ENCODE data around the gene KRT77.

The KRT77 gene

DNA sequence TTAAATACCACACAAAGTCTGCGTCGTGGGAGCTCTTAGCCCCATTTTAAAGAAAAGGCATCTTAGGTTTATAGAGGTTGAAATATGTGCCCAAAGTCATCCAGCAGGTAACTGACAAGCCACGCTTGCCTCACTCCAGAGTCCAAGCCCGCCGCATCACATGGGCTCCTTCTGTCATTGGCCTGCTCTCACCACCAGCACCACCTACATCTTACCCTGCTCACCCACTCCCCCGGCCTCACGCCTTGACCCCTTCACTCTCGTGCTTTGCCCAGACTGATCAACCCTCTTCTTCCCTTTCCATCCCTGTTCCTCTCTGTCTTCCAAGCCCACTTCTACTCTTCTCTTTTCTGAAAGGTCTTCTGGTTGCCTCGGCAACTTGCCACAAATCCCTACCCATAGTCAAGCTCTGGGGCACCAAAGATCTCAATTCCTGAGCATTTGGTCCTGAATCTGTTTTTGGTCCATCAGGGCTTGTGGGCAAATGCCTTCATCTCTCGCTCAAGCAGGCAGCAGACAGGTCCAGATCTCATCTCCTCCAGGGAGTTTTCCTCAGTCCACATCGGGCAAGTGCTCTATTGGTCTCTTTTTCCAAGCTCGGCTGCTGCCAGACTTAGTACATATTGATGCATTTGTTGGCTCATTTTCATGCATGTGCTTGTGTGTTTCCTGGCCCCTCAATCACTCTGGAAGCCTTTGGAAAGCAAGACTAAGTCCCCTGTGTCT lies 19.6 kb downstream of the KRT77 start:
- Histone ChIP-seq H3K27me3 (ENCODE audit: control insufficient read depth, insufficient read depth, low read length) (no peaks in the 10 kb centered on the region), H3K27ac (ENCODE audit: low read length) (no peak overlapping the region), H3K9me3 (ENCODE audit: control insufficient read depth, low read depth, low read length) (no peaks in the 10 kb centered on the region), H3K9ac (ENCODE audit: low read length) (no peak overlapping the region), H3K4me1 (ENCODE audit: control insufficient read depth, low read depth, low read length) (no peaks in the 10 kb centered on the region), H3K4me3 (ENCODE audit: low read length) (no peak overlapping the region), H3K36me3 (ENCODE audit: control insufficient read depth, low read depth, low read length) (no peaks in the 10 kb centered on the region)

DNA sequence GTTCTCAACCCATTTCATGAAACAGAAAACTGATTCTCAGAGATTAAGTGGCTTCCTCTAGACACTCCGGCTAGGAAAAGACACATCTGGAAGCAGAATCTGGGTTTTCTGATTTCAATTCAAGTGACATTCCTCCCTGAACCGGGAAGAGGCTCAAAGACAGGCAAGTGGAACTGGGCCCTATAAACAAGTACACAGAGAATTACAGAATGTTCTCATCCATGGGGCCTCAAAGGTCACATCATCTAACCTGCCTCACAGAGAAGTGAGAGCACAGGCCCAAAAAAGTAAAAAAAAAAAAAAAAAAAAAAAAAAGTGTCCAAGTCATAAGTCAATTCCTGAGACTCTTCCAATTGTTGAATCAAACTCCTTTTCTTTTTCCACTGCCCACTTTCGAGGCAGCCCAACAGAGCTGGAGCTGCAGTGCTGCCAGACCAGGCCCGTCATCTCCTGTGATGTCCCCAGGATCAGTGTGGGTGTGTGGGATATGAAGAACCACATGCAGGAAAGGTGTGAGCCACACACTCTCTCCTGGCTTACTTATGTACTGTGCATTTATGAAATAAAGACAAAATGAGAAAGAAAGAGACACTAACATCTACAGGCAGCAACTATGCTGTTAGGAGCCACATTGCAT lies 20.3 kb downstream of the KRT77 start:
- Histone ChIP-seq H3K9me3 (ENCODE audit: control insufficient read depth, low read depth, low read length) (no peaks in the 10 kb centered on the region), H3K27me3 (ENCODE audit: control insufficient read depth, insufficient read depth, low read length) (no peaks in the 10 kb centered on the region), H3K4me3 (ENCODE audit: low read length) (no peak overlapping the region), H3K9ac (ENCODE audit: low read length) (no peak overlapping the region), H3K36me3 (ENCODE audit: control insufficient read depth, low read depth, low read length) (no peaks in the 10 kb centered on the region), H3K27ac (ENCODE audit: low read length) (no peak overlapping the region), H3K4me1 (ENCODE audit: control insufficient read depth, low read depth, low read length) (no peaks in the 10 kb centered on the region)

DNA sequence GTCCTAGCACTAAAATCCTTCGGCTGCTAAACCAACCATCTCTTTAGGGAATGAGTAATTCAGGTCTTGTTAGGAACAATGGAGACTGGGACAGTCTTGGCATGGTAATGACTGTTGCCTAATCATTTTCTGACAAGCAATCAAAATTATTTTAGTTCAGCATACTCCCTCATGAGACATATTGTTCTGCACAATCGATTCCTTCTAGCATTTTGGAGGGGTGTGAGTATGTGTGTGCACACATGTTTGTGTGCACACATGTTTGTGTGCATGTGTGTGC lies 21.0 kb downstream of the KRT77 start:
- Histone ChIP-seq H3K36me3 (ENCODE audit: control insufficient read depth, low read depth, low read length) (no peaks in the 10 kb centered on the region), H3K9me3 (ENCODE audit: control insufficient read depth, low read depth, low read length) (no peaks in the 10 kb centered on the region), H3K4me3 (ENCODE audit: low read length) (no peak overlapping the region), H3K27me3 (ENCODE audit: control insufficient read depth, insufficient read depth, low read length) (no peaks in the 10 kb centered on the region), H3K4me1 (ENCODE audit: control insufficient read depth, low read depth, low read length) (no peaks in the 10 kb centered on the region), H3K27ac (ENCODE audit: low read length) (no peak overlapping the region), H3K9ac (ENCODE audit: low read length) (no peak overlapping the region)

DNA sequence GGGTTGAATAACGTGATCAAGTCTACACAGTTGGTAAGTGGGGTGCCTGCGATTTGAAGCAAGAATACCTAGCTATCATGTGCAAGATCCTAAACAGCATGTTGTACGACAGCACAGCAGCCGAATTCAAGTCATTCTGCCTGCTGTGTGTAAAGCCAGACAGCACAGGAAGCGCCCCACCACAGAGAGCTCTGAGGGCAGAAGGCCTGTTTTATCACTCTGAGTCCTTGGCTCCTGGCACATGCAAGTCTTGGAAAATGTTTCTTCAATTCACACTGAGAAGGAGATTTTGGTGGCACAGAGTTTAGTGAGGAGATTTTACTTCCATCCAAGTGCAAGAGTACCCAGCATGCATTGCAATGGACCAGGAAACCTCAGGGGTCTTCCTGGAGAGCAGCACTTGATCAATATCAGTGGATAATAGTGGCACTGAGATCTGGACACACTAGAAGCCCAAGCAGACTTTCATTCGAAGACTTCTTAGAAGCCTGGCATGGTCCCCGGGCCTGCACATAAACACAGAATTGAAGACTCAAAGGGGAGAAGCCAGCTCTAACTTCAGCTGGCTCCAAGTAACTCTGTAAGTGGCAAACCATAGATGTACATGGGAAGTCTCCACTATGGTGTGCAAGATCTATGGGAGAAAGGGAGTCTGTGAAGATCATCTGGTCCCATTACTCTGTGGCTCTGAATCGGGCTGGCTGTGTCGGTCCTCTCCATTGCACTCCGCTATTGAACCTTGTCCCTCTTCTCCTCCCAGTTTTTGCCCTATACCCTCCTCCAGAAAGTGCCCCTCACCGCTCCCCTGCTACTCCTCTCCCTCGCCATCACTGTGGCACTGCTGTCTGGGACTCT lies 21.6 kb downstream of the KRT77 start:
- no peaks in the 10 kb centered on the region for H3K9me3 ChIP-seq (ENCODE audit: control insufficient read depth, low read depth, low read length)
- H3K36me3 ChIP-seq (ENCODE audit: control insufficient read depth, low read depth, low read length): no peaks in the 10 kb centered on the region
- H3K27ac ChIP-seq (ENCODE audit: low read length): no peak overlapping the region
- no peaks in the 10 kb centered on the region for H3K4me1 ChIP-seq (ENCODE audit: control insufficient read depth, low read depth, low read length)
- H3K4me3 ChIP-seq (ENCODE audit: low read length): no peak overlapping the region
- H3K9ac ChIP-seq (ENCODE audit: low read length): no peak overlapping the region
- H3K27me3 ChIP-seq (ENCODE audit: control insufficient read depth, insufficient read depth, low read length): no peaks in the 10 kb centered on the region

DNA sequence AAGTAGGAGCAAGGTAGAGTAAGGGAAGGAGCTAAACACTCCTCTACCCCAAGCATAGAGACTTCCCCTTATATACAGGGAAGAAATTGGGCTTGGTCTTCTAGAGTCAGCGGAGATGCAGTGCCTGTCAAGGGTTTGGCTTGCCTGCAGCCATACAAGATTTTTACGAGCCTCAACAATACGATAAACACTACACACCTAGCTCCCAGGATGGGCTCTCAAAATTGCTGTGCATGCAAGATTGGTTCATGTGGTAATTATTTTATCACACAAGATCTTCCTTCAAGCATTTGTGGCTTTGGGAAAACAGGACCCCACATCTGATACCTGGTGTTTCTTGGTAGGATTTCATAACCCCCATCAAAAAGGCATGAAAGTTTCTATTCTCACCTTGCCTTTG lies 23.0 kb downstream of the KRT77 start, which contains the start of gene KRT1:
Gene KRT1, minus strand, starts transcription at position 45 of the 400 bp plus-strand sequence. CDS start 59 bp downstream, outside the sequence.
- Histone ChIP-seq H3K36me3 (ENCODE audit: control insufficient read depth, low read depth, low read length) (no peaks in the 10 kb centered on the region), H3K9ac (ENCODE audit: low read length) (no peak within 1 kb of the TSS)

DNA sequence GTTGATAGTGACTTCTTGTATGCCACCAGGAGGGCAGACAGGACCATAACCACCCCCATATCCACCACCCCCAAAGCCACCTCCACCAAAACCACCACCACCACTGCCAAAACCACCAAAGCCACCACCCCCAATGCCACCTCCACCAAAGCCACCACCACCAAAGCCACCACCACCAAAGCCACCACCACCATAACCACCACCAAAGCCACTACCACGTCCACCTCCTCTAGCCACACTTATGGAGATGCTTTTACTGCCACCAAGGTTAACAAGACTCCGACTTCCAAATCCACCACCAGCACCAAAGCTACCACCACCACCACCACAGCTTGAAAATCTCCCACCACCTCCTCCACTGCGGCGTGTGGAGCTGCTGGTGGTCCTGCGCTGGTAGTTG lies 23.4 kb downstream of the KRT77 start:
- no peaks in the 10 kb centered on the region for H3K27me3 ChIP-seq (ENCODE audit: control insufficient read depth, insufficient read depth, low read length)
- H3K4me3 ChIP-seq (ENCODE audit: low read length): no peak overlapping the region
- H3K36me3 ChIP-seq (ENCODE audit: control insufficient read depth, low read depth, low read length): no peaks in the 10 kb centered on the region
- no peaks in the 10 kb centered on the region for H3K9me3 ChIP-seq (ENCODE audit: control insufficient read depth, low read depth, low read length)
- H3K4me1 ChIP-seq (ENCODE audit: control insufficient read depth, low read depth, low read length): no peaks in the 10 kb centered on the region
- H3K27ac ChIP-seq (ENCODE audit: low read length): no peak overlapping the region
- H3K9ac ChIP-seq (ENCODE audit: low read length): no peak overlapping the region

More for the DNA sequence above, 23.0 kb downstream of the KRT77 start, which contains the start of gene KRT1:
- Histone ChIP-seq H3K4me3 (ENCODE audit: low read length) (no peak within 1 kb of the TSS), H3K4me1 (ENCODE audit: control insufficient read depth, low read depth, low read length) (no peaks in the 10 kb centered on the region), H3K27me3 (ENCODE audit: control insufficient read depth, insufficient read depth, low read length) (no peaks in the 10 kb centered on the region), H3K27ac (ENCODE audit: low read length) (no peak within 1 kb of the TSS), H3K9me3 (ENCODE audit: control insufficient read depth, low read depth, low read length) (no peaks in the 10 kb centered on the region)

DNA sequence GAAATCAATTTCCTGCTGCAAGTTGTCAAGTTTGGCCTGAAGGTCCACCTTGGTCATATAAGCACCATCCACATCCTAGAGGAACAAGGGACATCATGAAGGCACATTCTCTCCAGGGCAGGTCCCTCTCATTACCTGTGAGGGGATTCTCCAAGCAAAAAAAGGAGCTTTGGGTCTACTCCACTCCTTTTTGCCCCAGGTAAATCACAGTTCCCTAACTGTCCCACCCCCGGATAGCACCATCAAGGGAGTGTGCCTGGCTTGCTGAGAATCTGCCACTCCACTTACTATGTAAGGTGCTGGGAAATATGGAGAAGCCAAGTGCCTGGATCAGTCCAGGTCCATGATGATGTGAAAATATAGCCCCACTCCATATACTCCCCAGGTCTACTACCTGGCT lies 25.7 kb downstream of the KRT77 start:
- H3K27me3 ChIP-seq (ENCODE audit: control insufficient read depth, insufficient read depth, low read length): no peaks in the 10 kb centered on the region
- no peak overlapping the region for H3K4me3 ChIP-seq (ENCODE audit: low read length)

DNA sequence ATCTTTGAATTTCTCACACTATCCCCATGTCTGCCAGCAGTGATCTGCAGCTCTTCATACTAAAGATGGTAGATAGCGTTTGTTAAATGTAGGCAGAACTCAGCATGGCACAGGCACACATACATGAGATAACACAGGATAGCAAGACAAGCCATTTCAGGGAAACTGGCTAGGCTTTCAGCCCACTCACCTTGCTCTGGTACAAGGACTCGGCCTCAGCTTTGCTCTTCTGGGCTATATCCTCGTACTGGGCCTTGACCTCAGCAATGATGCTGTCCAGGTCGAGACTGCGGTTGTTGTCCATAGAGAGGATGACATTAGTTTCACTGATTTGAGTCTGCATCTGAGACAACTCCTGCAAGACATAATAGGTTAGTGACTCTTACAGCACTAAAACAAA lies 26.2 kb downstream of the KRT77 start:
- no peak overlapping the region for H3K27ac ChIP-seq (ENCODE audit: low read length)
- no peaks in the 10 kb centered on the region for H3K36me3 ChIP-seq (ENCODE audit: control insufficient read depth, low read depth, low read length)
- H3K9ac ChIP-seq (ENCODE audit: low read length): no peak overlapping the region
- H3K4me1 ChIP-seq (ENCODE audit: control insufficient read depth, low read depth, low read length): no peaks in the 10 kb centered on the region
- H3K4me3 ChIP-seq (ENCODE audit: low read length): no peak overlapping the region
- no peaks in the 10 kb centered on the region for H3K27me3 ChIP-seq (ENCODE audit: control insufficient read depth, insufficient read depth, low read length)
- H3K9me3 ChIP-seq (ENCODE audit: control insufficient read depth, low read depth, low read length): no peaks in the 10 kb centered on the region

More for the DNA sequence above, 25.7 kb downstream of the KRT77 start:
- H3K9ac ChIP-seq (ENCODE audit: low read length): no peak overlapping the region
- no peaks in the 10 kb centered on the region for H3K36me3 ChIP-seq (ENCODE audit: control insufficient read depth, low read depth, low read length)
- H3K9me3 ChIP-seq (ENCODE audit: control insufficient read depth, low read depth, low read length): no peaks in the 10 kb centered on the region
- no peak overlapping the region for H3K27ac ChIP-seq (ENCODE audit: low read length)
- no peaks in the 10 kb centered on the region for H3K4me1 ChIP-seq (ENCODE audit: control insufficient read depth, low read depth, low read length)

DNA sequence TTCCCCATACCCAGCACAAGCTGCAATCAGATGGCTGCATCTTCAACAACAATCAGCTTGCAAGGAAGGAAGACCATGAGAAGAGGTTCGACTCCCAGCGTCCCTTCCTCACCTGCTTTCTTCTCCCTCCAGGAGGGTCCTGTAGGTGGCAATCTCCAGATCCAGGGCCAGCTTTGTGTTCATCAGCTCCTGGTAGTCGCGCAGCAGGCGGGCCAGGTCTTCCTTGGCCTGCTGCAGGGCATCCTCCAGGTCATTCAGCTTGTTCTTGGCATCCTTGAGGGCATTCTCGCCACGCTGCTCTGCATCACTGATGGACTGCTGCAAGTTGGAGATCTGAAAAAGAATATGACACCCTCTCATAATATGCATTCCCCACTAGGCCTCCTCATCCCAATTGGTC lies 27.2 kb downstream of the KRT77 start:
- H3K9me3 ChIP-seq (ENCODE audit: control insufficient read depth, low read depth, low read length): no peaks in the 10 kb centered on the region
- H3K4me3 ChIP-seq (ENCODE audit: low read length): no peak overlapping the region
- H3K36me3 ChIP-seq (ENCODE audit: control insufficient read depth, low read depth, low read length): no peaks in the 10 kb centered on the region
- H3K4me1 ChIP-seq (ENCODE audit: control insufficient read depth, low read depth, low read length): no peaks in the 10 kb centered on the region
- H3K9ac ChIP-seq (ENCODE audit: low read length): no peak overlapping the region
- no peak overlapping the region for H3K27ac ChIP-seq (ENCODE audit: low read length)
- no peaks in the 10 kb centered on the region for H3K27me3 ChIP-seq (ENCODE audit: control insufficient read depth, insufficient read depth, low read length)

DNA sequence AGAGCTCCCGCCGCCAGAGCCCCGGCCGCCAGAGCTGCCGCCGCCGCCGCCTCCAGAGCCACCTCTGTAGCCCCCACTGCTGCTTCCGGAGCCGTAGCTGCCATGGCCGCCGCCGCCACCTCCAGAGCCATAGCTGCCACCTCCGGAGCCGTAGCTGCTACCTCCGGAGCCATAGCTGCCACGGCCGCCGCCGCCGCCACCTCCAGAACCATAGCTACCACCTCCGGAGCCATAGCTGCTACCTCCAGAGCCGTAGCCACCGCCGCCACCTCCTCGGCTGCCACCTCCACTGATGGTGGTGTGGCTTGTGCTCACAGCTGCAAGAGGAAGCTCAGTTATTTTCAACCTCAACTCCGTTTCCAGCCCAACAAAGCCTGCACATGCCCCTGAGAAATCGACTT lies 28.0 kb downstream of the KRT77 start:
- no peaks in the 10 kb centered on the region for H3K36me3 ChIP-seq (ENCODE audit: control insufficient read depth, low read depth, low read length)
- H3K27ac ChIP-seq (ENCODE audit: low read length): no peak overlapping the region
- H3K4me1 ChIP-seq (ENCODE audit: control insufficient read depth, low read depth, low read length): no peaks in the 10 kb centered on the region
- H3K27me3 ChIP-seq (ENCODE audit: control insufficient read depth, insufficient read depth, low read length): no peaks in the 10 kb centered on the region
- H3K4me3 ChIP-seq (ENCODE audit: low read length): no peak overlapping the region
- H3K9me3 ChIP-seq (ENCODE audit: control insufficient read depth, low read depth, low read length): no peaks in the 10 kb centered on the region
- H3K9ac ChIP-seq (ENCODE audit: low read length): no peak overlapping the region

DNA sequence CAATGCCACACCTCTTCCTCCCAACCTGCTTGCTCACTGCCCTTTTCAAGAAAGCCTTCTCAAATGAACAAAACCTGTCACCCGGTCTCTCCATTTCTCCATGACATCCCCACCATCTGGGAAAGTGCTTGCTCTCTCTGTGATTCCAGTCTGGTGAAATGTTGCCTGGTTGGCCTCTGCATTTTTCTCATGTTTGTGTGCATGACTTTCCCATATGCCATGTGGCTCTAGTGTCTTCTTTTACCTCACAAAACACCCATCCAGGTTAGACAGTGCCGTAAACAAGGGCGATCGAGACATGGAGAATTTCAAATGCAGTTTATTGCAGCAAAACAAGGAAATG lies 28.9 kb downstream of the KRT77 start:
- no peak overlapping the region for H3K9ac ChIP-seq (ENCODE audit: low read length)
- no peaks in the 10 kb centered on the region for H3K27me3 ChIP-seq (ENCODE audit: control insufficient read depth, insufficient read depth, low read length)
- H3K9me3 ChIP-seq (ENCODE audit: control insufficient read depth, low read depth, low read length): no peaks in the 10 kb centered on the region
- H3K36me3 ChIP-seq (ENCODE audit: control insufficient read depth, low read depth, low read length): no peaks in the 10 kb centered on the region
- H3K4me3 ChIP-seq (ENCODE audit: low read length): no peak overlapping the region
- H3K27ac ChIP-seq (ENCODE audit: low read length): no peak overlapping the region
- no peaks in the 10 kb centered on the region for H3K4me1 ChIP-seq (ENCODE audit: control insufficient read depth, low read depth, low read length)
